Fibroblast of lung (primary cell): ENCODE data around the gene PDLIM5.

Experiments used
- CTCF ChIP-seq, 2 donors: IDR thresholded peaks in 1 of 2; conservative IDR thresholded peaks in 1 of 2; 1 replicate in 1 of 2; 2 replicates in 1 of 2; pipeline ENCODE4 v1.5.1; 2011 to 2012; ENCODE audit warnings: low read length in 2 of 2, control low read depth in 1 of 2, inconsistent platforms in 1 of 2, low read depth in 1 of 2, mild to moderate bottlenecking in 1 of 2
- EZH2 ChIP-seq: IDR thresholded peaks from 2 replicates; pipeline ENCODE4 v1.5.1; 2012; ENCODE audit warnings: low read length, control low read depth, mild to moderate bottlenecking; ENCODE audit errors: missing control alignments

GRCh38 chr4:94507708-94508107, 56.0 kb downstream of the PDLIM5 start:
- TF ChIP-seq CTCF (conservative IDR thresholded peaks at IDR 0.05 in 1 of 2, IDR thresholded peaks at IDR 0.05 in 1 of 2; ENCODE audit: low read depth in 1 of 2, low read length in 2 of 2) (no peak), EZH2 (no peak)
